Astrocyte (in vitro differentiated cells and primary cell): ENCODE measurements around the gene CDHR2.

Experiments
- EZH2 ChIP-seq: IDR thresholded peaks from 2 replicates; pipeline ENCODE4 v1.6.1; 2012; ENCODE audit warnings: mild to moderate bottlenecking, low read length, inconsistent platforms; ENCODE audit not compliant: insufficient read depth
- TF ChIP-seq, protein P1 (sequence below): IDR thresholded peaks from 2 replicates; pipeline ENCODE4 v1.5.1; 2011; ENCODE audit warnings: low read depth, mild to moderate bottlenecking, inconsistent platforms, low read length, moderate library complexity; ENCODE audit not compliant: insufficient read depth

DNA sequence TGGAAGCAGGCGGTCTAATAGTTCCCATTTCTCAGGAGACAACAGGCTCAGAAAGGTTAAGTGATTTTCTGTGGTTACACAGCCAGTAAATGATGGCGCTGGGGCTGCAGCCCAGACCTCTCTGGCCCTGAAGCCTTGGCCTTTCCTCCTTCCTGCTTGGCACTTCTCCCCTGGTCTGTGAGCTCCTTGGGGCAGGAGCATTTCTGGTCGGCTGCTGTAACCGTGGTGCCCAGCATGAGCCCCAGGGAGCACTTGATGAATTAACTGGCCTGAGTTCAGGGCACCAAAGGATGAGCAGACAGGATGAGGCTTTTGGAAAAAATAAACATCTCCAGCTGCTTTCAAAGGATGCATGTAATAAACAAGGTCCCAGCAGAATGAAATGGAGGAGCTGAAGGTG, 30.2 kb downstream of the CDHR2 start:
- TF ChIP-seq, protein P1, sequence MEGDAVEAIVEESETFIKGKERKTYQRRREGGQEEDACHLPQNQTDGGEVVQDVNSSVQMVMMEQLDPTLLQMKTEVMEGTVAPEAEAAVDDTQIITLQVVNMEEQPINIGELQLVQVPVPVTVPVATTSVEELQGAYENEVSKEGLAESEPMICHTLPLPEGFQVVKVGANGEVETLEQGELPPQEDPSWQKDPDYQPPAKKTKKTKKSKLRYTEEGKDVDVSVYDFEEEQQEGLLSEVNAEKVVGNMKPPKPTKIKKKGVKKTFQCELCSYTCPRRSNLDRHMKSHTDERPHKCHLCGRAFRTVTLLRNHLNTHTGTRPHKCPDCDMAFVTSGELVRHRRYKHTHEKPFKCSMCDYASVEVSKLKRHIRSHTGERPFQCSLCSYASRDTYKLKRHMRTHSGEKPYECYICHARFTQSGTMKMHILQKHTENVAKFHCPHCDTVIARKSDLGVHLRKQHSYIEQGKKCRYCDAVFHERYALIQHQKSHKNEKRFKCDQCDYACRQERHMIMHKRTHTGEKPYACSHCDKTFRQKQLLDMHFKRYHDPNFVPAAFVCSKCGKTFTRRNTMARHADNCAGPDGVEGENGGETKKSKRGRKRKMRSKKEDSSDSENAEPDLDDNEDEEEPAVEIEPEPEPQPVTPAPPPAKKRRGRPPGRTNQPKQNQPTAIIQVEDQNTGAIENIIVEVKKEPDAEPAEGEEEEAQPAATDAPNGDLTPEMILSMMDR: no peak
- no peak for TF ChIP-seq EZH2
